HUES6 (cell line): Measurements from ENCODE around the gene SYNJ1.
"Not testable (repeated sequence)": the region's sequence is repeated elsewhere in the genome, so short reads cannot be mapped to it uniquely, and the experiment has no call there.

ENCODE experiments used
- H3K27ac ChIP-seq: 2 replicates; pipeline ENCODE4 v1.7.0; 2013; ENCODE audit warnings: low read depth, mild to moderate bottlenecking, low read length, inconsistent platforms
- H3K27me3 ChIP-seq: 2 replicates; pipeline ENCODE4 v1.6.1; 2013; ENCODE audit warnings: low read length; ENCODE audit not compliant: control insufficient read depth, insufficient read depth
- H3K36me3 ChIP-seq: 2 replicates; pipeline ENCODE4 v1.6.1; 2013; ENCODE audit warnings: low read length; ENCODE audit not compliant: control insufficient read depth, insufficient read depth
- H3K4me1 ChIP-seq: 2 replicates; pipeline ENCODE4 v1.6.1; 2013; ENCODE audit warnings: low read length; ENCODE audit not compliant: control insufficient read depth, insufficient read depth
- H3K4me3 ChIP-seq: 2 replicates; pipeline ENCODE4 v1.5.1; 2013; ENCODE audit warnings: low read depth, low read length
- H3K9ac ChIP-seq: one replicate; pipeline ENCODE4 v1.6.1; 2013; ENCODE audit warnings: mild to moderate bottlenecking, low read length
- H3K9me3 ChIP-seq: 2 replicates; pipeline ENCODE4 v1.6.1; 2013; ENCODE audit warnings: low read depth, low read length; ENCODE audit not compliant: control insufficient read depth, insufficient read depth

The SYNJ1 gene

DNA sequence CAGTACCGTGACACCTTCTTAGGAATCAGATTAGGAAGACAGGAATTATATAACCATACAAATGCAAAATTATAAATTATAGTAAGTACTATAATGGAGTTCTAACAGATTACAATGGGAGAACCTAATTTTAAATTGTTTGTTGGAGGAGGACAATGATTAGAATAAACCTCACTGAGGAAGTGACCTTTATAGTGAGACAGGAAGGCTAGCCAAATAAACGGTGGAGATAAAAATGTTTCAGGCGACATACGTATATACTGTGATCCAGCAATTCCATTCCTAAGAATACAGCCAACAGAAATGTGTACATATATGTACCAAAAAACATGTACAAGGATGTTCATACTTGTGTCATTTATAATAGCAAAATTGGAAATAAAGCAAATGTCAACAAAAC is 15.2 kb downstream of the SYNJ1 start:
- peaks cover 5% of the 10 kb centered on the region; the same call in 1 of the 2 replicates for H3K4me1 ChIP-seq
- no peaks in the 10 kb centered on the region; the same call in 1 of the 2 replicates for H3K9me3 ChIP-seq
- H3K27ac ChIP-seq = no peak overlapping the region
- no peaks in the 10 kb centered on the region for H3K27me3 ChIP-seq
- no peak overlapping the region for H3K4me3 ChIP-seq
- no peak overlapping the region for H3K9ac ChIP-seq
- no peaks in the 10 kb centered on the region for H3K36me3 ChIP-seq

DNA sequence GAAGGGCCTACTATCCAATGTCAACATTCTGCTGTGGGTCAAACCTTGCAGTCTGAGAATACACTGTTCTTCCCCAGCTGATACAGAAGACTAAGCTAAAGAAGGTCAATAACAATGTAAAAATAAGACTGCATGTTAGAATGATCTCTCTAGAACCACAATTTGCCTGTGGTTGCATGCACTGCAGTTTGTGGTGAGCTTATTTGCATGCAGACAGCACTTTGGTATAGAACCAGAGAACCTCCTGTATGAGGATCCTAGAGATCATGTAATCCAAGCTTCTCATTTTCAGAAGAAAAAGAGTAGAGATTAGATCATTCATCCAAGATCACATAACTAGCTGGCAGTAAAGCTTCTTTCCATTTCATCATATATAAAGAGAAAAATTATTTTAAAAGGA is 15.8 kb downstream of the SYNJ1 start:
- H3K36me3 ChIP-seq = no peaks in the 10 kb centered on the region
- no peak overlapping the region for H3K9ac ChIP-seq
- no peaks in the 10 kb centered on the region; the same call in 1 of the 2 replicates for H3K9me3 ChIP-seq
- no peak overlapping the region for H3K27ac ChIP-seq
- no peak overlapping the region for H3K4me3 ChIP-seq
- H3K4me1 ChIP-seq = peaks cover 5% of the 10 kb centered on the region; the same call in 1 of the 2 replicates
- H3K27me3 ChIP-seq = no peaks in the 10 kb centered on the region

DNA sequence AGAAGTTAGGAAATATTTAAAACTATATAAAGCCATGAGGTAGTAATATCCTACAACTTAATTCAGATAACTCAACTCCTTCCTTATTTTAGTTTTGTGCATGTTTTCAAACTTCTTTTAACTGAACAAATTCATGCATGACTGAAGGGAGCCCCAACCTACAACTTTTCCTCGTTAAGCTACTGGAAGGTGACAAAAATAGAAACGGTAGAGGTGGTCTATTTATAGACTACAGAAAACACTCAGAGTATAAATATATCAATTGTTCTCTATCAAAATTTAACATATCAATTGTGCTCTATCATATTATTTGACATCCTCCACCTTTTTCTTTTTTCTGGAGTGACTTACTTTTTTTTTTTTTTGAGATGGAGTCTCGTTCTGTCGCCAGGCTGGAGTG is 16.8 kb downstream of the SYNJ1 start:
- Histone ChIP-seq H3K9me3 (no peaks in the 10 kb centered on the region), H3K4me1 (peaks cover 5% of the 10 kb centered on the region; the same call in 1 of the 2 replicates), H3K27me3 (no peaks in the 10 kb centered on the region), H3K9ac (no peak overlapping the region), H3K36me3 (no peaks in the 10 kb centered on the region), H3K27ac (no peak overlapping the region), H3K4me3 (no peak overlapping the region)

DNA sequence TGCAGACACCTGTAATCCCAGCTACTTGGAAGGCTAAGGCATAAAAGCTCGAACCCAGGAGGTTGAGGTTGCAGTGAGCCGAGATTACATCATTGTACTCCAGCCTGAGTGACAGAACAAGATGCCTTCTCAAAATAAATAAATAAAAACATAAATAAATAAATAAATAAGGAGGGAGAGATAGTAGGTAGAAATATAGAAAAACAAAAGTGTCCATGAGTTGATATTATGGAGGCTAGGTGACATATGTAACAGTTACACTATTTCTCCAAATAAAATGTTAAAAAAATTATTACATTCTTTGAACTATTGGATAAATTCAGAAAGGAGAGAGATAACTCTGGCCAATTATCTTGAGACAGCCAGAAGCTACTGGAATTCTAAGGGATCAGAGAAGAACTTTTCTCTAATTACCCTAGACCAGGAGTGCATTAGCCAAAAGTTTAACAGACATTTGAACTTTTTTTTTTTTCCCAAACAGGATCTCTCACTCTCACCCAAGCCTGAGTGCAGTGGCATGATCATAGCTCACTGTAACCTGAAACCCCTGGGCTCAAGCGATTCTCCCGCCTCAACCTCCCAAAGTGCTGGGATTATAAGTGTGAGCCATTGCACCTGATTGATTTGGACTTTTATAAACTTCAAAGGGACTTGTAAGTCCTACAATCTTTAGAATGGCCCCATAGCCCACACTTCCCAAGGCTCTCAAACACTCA is 17.6 kb downstream of the SYNJ1 start:
- Histone ChIP-seq H3K36me3 (no peaks in the 10 kb centered on the region), H3K27me3 (no peaks in the 10 kb centered on the region), H3K9me3 (no peaks in the 10 kb centered on the region), H3K27ac (no peak overlapping the region), H3K4me3 (no peak overlapping the region), H3K4me1 (peaks cover 9% of the 10 kb centered on the region), H3K9ac (no peak overlapping the region)

DNA sequence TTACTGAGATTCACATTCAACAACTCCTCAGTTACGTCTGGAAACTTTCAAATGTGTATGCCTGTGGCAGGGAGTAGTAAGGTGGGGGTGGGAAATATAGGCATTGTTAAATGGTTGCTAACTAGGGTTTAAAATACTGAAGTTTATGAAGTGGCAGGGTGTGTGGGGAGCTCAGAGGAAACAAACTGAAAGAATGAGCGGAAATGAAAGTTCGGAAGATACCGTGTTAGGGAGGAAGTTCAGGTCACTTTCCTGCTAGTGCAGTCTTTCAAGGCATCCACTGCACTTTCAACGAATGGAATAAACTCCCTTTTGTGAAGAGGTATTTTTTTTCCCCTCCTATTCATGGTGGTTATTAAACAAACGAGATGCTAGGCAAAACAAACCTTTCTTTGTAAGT is 19.7 kb downstream of the SYNJ1 start:
- H3K9ac ChIP-seq = no peak overlapping the region

DNA sequence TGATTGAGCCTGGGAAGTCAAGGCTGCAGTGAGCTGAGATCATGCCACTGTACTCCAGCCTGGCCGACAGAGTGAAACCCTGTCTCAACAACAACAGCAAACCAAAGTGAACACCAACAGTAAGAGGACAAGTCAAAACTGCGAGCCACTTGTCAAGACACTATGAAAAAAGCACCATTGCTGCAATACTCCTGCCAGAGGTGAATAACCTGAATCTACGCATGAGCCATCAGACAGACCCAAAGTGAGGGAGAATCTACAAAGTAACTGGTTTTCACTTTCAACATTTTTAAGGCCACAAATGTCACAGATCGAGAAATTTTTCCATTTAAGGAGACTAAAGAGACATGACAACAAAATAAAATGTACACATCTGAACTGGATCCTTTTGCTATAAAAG is 21.9 kb downstream of the SYNJ1 start:
- no peaks in the 10 kb centered on the region for H3K36me3 ChIP-seq
- no peaks in the 10 kb centered on the region for H3K9me3 ChIP-seq
- H3K4me3 ChIP-seq = no peak overlapping the region
- H3K9ac ChIP-seq = no peak overlapping the region
- H3K27me3 ChIP-seq = no peaks in the 10 kb centered on the region
- H3K27ac ChIP-seq = no peak overlapping the region
- H3K4me1 ChIP-seq = peaks cover 19% of the 10 kb centered on the region

More for the DNA sequence above, 19.7 kb downstream of the SYNJ1 start:
- Histone ChIP-seq H3K9me3 (no peaks in the 10 kb centered on the region), H3K4me1 (peaks cover 11% of the 10 kb centered on the region), H3K27ac (no peak overlapping the region), H3K27me3 (no peaks in the 10 kb centered on the region), H3K4me3 (no peak overlapping the region), H3K36me3 (no peaks in the 10 kb centered on the region)

DNA sequence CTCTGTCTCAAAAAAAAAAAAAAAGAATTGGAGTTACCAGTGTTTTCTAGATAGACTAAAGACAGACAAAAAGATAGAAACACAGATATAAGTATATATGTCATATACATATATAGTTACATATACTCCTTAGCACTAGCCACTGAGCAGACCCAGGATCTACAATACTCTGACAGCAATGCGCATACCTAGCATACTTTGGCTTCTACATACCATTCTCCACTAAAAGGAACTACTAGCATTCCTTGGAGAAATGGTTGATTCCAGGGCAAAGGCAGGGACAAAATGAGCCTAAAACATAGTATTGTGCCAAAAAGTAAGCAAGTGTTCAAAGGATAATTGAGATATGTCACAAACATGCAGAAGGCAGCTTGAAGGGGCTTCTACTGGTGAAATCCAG is 22.7 kb downstream of the SYNJ1 start:
- Histone ChIP-seq H3K9ac (no peak overlapping the region), H3K9me3 (no peaks in the 10 kb centered on the region), H3K27me3 (no peaks in the 10 kb centered on the region), H3K4me1 (peaks cover 14% of the 10 kb centered on the region), H3K4me3 (no peak overlapping the region), H3K27ac (no peak overlapping the region), H3K36me3 (no peaks in the 10 kb centered on the region)

DNA sequence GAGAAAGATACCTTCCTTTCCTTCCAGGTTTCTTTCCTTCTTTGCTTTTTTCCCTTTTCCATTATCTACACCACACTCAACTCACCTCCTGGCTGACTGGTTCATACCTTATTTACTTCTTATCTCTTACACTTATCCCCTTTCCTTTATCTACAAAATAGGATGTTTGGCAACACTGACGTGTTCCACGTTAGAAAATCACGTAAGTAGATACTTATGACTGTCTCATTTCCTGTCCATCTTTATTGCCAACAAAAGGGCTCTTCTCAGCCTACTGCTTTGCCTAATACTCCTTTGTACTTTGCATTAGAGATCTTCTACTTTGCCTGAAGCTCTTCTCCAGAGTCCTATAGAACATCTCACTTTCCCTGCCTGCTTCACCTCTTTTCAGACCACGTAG is 25.1 kb downstream of the SYNJ1 start:
- Histone ChIP-seq H3K9ac (no peak overlapping the region), H3K4me1 (peaks cover 14% of the 10 kb centered on the region), H3K27ac (no peak overlapping the region), H3K27me3 (no peaks in the 10 kb centered on the region), H3K4me3 (no peak overlapping the region), H3K9me3 (no peaks in the 10 kb centered on the region), H3K36me3 (no peaks in the 10 kb centered on the region)

DNA sequence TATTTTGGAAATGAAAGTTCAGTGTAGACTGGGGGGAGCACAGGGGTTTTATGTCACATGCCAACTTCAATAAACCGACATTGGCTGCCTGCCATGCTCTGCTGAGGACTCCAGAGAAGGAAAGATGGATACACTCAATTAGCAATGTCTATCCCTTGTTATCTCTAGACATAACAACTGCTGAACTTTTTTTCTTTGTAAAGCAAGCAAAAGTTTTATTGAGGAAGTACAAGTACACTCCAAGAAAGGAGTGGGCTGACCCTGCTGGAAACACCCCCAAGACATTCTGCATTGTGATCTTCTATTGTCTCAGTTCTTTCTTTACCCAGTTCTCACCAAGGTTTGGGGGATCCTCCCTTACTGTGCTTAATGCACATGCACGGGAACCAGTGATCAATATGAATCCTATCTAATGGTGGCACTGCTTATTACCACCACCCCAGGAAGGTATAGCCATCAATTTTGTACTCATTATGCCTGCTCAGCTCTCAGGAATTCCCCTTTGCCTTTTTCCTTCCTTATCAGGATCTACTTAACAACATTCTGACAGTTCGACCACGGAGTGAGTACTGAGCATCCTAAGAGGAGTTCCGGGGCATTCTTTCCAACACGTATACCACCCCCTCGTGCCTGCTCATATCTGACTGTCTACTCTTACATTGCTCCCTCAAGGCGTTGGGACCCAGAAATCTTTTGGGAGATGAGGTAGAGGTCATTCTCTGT is 28.7 kb downstream of the SYNJ1 start:
- H3K36me3 ChIP-seq = no peaks in the 10 kb centered on the region
- no peaks in the 10 kb centered on the region for H3K9me3 ChIP-seq
- H3K9ac ChIP-seq = no peak overlapping the region
- H3K4me1 ChIP-seq = 0 out of 2 replicates have a peak, but pooled peaks cover 8% of the 10 kb centered on the region
- H3K27ac ChIP-seq = no peak overlapping the region
- no peak overlapping the region for H3K4me3 ChIP-seq
- H3K27me3 ChIP-seq = no peaks in the 10 kb centered on the region

DNA sequence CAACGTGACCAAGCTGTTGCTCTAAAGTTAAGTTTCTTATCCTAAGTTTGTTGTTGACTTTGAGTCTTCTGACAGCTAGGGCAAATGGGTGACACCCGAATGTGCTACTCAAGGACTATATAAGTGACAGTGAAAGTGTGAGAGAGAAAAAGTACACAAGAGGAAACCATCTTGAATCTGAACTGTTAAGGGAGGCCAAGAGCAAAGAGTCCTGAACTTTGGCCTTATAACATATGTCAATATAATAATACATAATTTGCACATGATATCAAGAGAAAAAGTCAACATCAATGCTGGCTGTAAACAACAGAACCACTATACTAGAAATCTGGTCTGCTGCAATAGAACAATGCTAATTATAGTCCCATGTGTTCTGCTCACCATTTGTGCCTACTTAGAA is 29.5 kb downstream of the SYNJ1 start:
- no peaks in the 10 kb centered on the region for H3K36me3 ChIP-seq
- H3K27me3 ChIP-seq = no peaks in the 10 kb centered on the region
- no peaks in the 10 kb centered on the region for H3K9me3 ChIP-seq
- 0 out of 2 replicates have a peak, but pooled peaks cover 8% of the 10 kb centered on the region for H3K4me1 ChIP-seq
- no peak overlapping the region for H3K4me3 ChIP-seq
- no peak overlapping the region for H3K9ac ChIP-seq
- no peak overlapping the region for H3K27ac ChIP-seq

DNA sequence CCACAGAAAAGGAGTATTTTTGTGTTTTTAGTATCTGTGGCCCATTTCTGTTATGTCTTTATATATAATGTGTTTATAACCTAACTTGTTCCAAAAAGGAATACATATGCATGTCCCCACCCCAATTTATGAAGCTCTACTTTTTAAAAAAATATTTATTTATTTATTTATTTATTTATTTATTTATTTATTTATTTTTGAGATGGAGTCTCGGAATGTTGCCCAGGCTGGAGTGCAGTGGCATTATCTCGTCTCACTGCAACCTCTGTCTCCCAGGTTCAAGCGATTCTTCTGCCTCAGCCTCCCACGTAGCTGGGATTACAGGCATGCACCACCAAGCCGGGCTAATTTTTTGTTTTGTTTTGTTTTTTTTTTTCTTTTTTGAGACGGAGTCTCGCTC is 32.3 kb downstream of the SYNJ1 start:
- H3K9ac ChIP-seq, H3K27me3 ChIP-seq, H3K27ac ChIP-seq, H3K4me3 ChIP-seq, H3K4me1 ChIP-seq, H3K9me3 ChIP-seq, H3K36me3 ChIP-seq: not testable (repeated sequence)
